CD4-positive, alpha-beta T cell treated with Interleukin-4 for 1 hour (primary cell): ENCODE data around the gene HDDC3.

Experiments used
- DNase-seq, 2 donors: peaks; one replicate each; pipeline ENCODE4 v3.0.0-alpha.2; 2020 to 2022

HDDC3 gene

DNA sequence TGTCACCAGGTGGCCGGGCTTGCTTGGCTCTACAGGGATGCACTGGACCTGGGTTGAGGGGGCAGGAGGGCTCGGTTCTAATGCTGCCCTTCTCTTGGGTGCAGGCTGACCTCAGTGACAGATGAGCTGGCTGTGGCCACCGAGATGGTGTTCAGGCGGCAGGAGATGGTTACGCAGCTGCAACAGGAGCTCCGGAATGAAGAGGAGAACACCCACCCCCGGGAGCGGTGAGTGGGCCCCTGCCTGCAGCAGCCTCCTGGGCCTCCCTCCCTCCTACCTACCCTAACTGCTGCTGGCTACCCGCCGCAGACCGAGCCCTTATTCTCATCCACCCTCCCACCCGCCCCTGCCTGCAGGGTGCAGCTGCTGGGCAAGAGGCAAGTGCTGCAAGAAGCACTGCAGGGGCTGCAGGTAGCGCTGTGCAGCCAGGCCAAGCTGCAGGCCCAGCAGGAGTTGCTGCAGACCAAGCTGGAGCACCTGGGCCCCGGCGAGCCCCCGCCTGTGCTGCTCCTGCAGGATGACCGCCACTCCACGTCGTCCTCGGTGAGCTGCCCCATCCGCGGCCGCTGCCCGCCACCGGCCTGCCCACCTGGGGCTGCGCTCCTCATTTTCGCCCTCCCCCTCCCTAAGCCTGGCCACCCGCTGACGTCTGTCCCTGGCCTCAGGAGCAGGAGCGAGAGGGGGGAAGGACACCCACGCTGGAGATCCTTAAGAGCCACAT, 42.5 kb downstream of the HDDC3 start:
- no peak for DNase-seq

DNA sequence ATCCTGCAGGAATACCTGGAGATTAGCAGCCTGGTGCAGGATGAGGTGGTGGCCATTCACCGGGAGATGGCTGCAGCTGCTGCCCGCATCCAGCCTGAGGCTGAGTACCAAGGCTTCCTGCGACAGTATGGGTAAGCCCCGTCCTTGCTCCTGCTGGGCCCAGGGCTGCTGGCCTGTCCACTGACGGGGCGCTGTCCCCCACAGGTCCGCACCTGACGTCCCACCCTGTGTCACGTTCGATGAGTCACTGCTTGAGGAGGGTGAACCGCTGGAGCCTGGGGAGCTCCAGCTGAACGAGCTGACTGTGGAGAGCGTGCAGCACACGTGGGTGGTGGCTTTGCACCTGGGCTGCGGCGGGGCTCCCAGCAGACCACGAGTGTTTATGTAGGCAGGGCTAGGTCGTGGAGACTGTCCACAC, 43.0 kb downstream of the HDDC3 start:
- no peak for DNase-seq

GRCh38 chr15:90887037-90887481, 45.3 kb downstream of the HDDC3 start:
- DNase-seq: no peak

- DNase-seq: no peak
These were observed 46.1 kb downstream of the HDDC3 start for GRCh38 chr15:90886291-90886614.

- peak; percentile 76 to 80 for DNase-seq
These were observed 46.7 kb downstream of the HDDC3 start for GRCh38 chr15:90885432-90886290.

- no peak for DNase-seq
These were observed 47.5 kb downstream of the HDDC3 start for GRCh38 chr15:90884719-90885431.

DNA sequence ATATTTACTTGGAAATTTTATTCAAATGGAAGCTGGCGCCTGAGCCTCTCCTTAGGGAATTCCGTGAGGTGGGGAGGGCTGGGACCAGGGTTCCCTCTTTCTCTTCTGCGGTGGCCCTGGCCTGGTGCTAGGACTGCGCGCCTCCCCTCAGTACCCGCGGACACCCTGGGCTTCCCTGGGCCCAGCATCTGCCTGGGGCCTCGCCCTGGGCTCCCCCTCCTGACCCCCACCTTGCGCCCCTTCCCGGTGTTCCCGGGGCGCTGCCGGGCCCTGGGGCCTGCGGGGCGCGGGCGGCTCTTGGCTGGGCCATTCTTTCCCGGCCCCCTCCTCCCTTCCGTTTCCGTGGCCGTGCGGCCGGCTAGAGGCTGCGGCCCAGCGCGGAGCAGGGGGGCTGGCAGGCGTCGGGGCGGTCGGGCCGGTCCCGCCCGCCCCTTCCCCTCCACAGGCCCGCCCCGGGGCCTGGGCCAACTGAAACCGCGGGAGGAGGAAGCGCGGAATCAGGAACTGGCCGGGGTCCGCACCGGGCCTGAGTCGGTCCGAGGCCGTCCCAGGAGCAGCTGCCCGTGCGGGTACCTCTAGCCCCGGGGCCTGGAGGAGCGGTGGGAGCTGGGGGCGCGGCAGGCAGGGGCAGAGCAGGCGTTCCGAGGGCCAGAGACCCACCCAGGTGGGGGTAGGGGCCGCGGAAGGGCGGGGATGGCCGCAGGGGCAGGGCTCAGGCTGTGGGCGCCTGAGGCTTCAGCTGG, 48.2 kb downstream of the HDDC3 start, which contains the start of gene FES:
TSS of gene FES (plus strand) at position 529 of the 743 bp plus-strand sequence. CDS start 542 bp downstream, outside the sequence.
- peak in 1 of 2 donors; percentile 45 for DNase-seq

DNA sequence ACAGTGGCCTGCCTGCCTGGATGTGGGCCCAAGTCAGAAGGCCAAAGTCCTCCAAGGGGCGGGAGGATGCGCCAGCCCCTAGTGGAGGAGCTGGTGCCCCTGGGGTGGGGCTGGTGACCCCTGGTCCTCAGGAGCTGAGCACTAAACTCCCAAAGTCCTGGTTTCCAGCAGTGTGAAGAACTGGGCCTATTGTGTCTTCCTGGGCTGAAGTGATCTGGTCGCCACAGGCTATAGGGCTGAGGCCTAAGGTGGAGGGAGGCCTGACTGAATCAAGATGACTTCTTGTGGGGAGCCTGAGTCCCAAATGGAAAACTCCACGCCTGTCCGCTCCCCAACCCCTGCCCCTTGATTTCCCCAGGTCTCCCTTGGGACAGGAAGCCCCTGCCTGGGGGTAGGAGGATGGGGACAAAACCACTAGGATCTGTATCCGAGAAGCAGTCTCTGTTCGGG, 48.8 kb downstream of the HDDC3 start:
- no peak for DNase-seq

GRCh38 chr15:90882781-90883525, 49.4 kb downstream of the HDDC3 start:
- no peak for DNase-seq

GRCh38 chr15:90881978-90882721, 50.2 kb downstream of the HDDC3 start:
- no peak for DNase-seq

GRCh38 chr15:90881181-90881977, 51.0 kb downstream of the HDDC3 start:
- no peak for DNase-seq

DNA sequence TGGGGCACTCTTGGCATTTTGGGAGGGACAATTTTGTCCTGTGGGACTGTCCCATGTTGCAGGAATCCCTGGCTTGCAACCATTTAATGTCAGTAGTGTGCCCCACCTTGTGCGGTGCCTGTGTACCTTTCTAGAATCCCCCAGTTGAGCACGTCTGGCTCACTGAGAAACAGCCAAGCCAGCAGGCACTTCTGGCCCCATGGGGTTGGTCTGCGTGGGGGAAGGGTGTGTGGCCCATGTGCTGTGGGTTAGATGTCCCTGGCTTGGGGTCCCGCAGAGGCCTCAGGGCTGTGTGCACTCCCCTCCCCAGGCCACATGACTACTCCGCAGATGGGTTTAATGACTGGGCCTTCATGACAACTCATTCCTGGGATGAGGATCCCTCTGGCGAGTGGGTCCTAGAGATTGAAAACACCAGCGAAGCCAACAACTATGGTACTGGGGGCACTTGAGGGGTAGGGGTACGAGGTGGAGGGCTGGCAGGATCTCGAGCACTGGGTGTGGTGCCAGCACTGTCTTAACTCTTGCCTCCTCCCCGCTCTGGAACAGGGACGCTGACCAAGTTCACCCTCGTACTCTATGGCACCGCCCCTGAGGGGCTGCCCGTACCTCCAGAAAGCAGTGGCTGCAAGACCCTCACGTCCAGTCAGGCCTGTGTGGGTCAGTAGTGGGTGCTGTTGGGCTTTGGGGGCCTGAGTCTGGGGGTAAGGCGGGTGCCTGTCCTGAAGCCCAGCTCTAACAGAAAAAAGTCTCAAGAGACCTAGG, 51.8 kb downstream of the HDDC3 start:
- no peak for DNase-seq
